Osteoblast (primary cell): Measurements from ENCODE around the gene CACNA1I. TPM values are rescaled to one million over a fixed set of nuclear protein-coding genes. Genes with fewer than 3 reads are reported as not detected.

ENCODE experiments used
- DNase-seq: peaks from one replicate; pipeline ENCODE4 v3.0.0; 2011; ENCODE audit warnings: low spot score, mixed read lengths; ENCODE audit not compliant: insufficient read length; ENCODE audit errors: missing footprints
- H2AFZ ChIP-seq: 2 replicates; pipeline ENCODE4 v1.6.0; 2011; ENCODE audit warnings: mild to moderate bottlenecking, low read length
- H3K27ac ChIP-seq: 2 replicates; pipeline ENCODE4 v1.5.1; 2011; ENCODE audit warnings: mild to moderate bottlenecking, low read depth, low read length, moderate library complexity
- H3K27me3 ChIP-seq: 2 replicates; pipeline ENCODE4 v1.6.0; 2012; ENCODE audit warnings: mild to moderate bottlenecking, control low read depth, inconsistent platforms, low read length, moderate library complexity; ENCODE audit not compliant: insufficient read depth
- H3K36me3 ChIP-seq: 2 replicates; pipeline ENCODE4 v1.5.1; 2011; ENCODE audit warnings: mild to moderate bottlenecking, low read length, control low read depth, moderate library complexity; ENCODE audit not compliant: insufficient read depth
- H3K4me1 ChIP-seq: 2 replicates; pipeline ENCODE4 v1.5.1; 2011; ENCODE audit warnings: mild to moderate bottlenecking, low read length, control low read depth, moderate library complexity; ENCODE audit not compliant: insufficient read depth
- H3K4me2 ChIP-seq: 2 replicates; pipeline ENCODE4 v1.6.0; 2011; ENCODE audit warnings: mild to moderate bottlenecking, low read length; ENCODE audit not compliant: insufficient read depth
- H3K4me3 ChIP-seq: fragments of 200-600 bp; sonication (generic); 3 replicates; pipeline ENCODE4 v1.5.1; 2012; ENCODE audit warnings: mild to moderate bottlenecking, low read length, inconsistent platforms; ENCODE audit not compliant: insufficient read depth
- H3K79me2 ChIP-seq: 2 replicates; pipeline ENCODE4 v1.6.0; 2012; ENCODE audit warnings: mild to moderate bottlenecking, low read length, control low read depth, inconsistent platforms; ENCODE audit not compliant: insufficient read depth
- H3K9me3 ChIP-seq: 2 replicates; pipeline ENCODE4 v1.5.1; 2011; ENCODE audit warnings: low read depth, low read length, control low read depth
- H4K20me1 ChIP-seq: 2 replicates; pipeline ENCODE4 v1.6.0; 2012; ENCODE audit warnings: mild to moderate bottlenecking, low read length, control low read depth; ENCODE audit not compliant: insufficient read depth
- CTCF ChIP-seq: IDR thresholded peaks from 2 replicates; pipeline ENCODE4 v1.5.1; 2011; ENCODE audit warnings: mild to moderate bottlenecking, low read depth, low read length, moderate library complexity; ENCODE audit errors: extremely low read depth
- total RNA-seq: library from RNA; depleted of rRNA; stranded (reverse); fragments of >200 nt; gene quantifications from 2 replicates; pipeline ENCODE4 v1.2.3, GENCODE V29; 2012

Gene CACNA1I
- total RNA-seq, 1 donor, result under 0.01 TPM

GRCh38 chr22:39717099-39717498 is 146.5 kb downstream of the CACNA1I start:
- no peak overlapping the region for H3K4me2 ChIP-seq
- H3K27me3 ChIP-seq, result peaks cover 5% of the 10 kb centered on the region
- no peaks in the 10 kb centered on the region for H3K9me3 ChIP-seq
- H3K27ac ChIP-seq, result no peak overlapping the region
- peak; percentile 18 for DNase-seq
- H4K20me1 ChIP-seq, result no peaks in the 10 kb centered on the region
- no peak for TF ChIP-seq CTCF
- H3K4me1 ChIP-seq, result no peaks in the 10 kb centered on the region
- no peak overlapping the region for H2AFZ ChIP-seq
- H3K4me3 ChIP-seq, result no peak overlapping the region
- H3K36me3 ChIP-seq, result no peaks in the 10 kb centered on the region
- H3K79me2 ChIP-seq, result no peaks in the 10 kb centered on the region

DNA sequence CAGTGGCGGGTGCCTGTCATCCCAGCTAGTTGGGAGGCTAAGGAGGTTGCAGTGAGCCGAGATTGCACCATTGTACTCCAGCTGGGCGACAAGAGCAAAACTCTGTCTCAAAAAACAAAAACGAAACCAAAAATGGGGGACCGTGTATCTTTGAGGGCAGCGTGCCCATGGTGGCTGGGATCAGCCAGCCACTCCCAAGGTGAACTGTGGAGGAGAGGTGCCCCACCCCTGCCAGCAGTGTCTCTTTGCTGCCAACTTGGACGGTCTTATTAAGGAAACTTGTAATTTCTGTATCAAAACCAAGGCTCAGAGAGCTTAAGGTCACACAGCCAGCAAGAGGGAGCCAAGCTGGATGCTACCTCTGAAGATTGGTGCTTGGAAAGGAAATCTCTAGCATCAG is 147.7 kb downstream of the CACNA1I start:
- Histone ChIP-seq H2AFZ (no peak overlapping the region), H3K9me3 (no peaks in the 10 kb centered on the region), H3K79me2 (no peaks in the 10 kb centered on the region), H3K36me3 (no peaks in the 10 kb centered on the region), H3K27ac (no peak overlapping the region), H4K20me1 (no peaks in the 10 kb centered on the region), H3K27me3 (peaks cover 5% of the 10 kb centered on the region), H3K4me2 (no peak overlapping the region), H3K4me3 (no peak overlapping the region), H3K4me1 (no peaks in the 10 kb centered on the region)
- DNase-seq, result no peak
- TF ChIP-seq CTCF, result no peak

- Histone ChIP-seq H3K9me3 (no peaks in the 10 kb centered on the region), H3K4me2 (no peak overlapping the region), H3K27ac (no peak overlapping the region), H3K4me3 (no peak overlapping the region), H3K27me3 (peaks cover 5% of the 10 kb centered on the region), H2AFZ (no peak overlapping the region), H3K36me3 (no peaks in the 10 kb centered on the region), H3K79me2 (no peaks in the 10 kb centered on the region), H4K20me1 (no peaks in the 10 kb centered on the region), H3K4me1 (no peaks in the 10 kb centered on the region)
- TF ChIP-seq CTCF, result no peak
- DNase-seq, result peak; percentile 50
Observed at GRCh38 chr22:39718921-39719475, 148.4 kb downstream of the CACNA1I start.

GRCh38 chr22:39719559-39720450 is 149.3 kb downstream of the CACNA1I start:
- Histone ChIP-seq H3K4me1 (no peaks in the 10 kb centered on the region), H2AFZ (no peak overlapping the region), H3K4me2 (no peak overlapping the region), H3K79me2 (no peaks in the 10 kb centered on the region), H4K20me1 (no peaks in the 10 kb centered on the region), H3K36me3 (no peaks in the 10 kb centered on the region), H3K9me3 (no peaks in the 10 kb centered on the region), H3K27ac (no peak overlapping the region), H3K4me3 (no peak overlapping the region), H3K27me3 (peaks cover 5% of the 10 kb centered on the region)
- peak; percentile 76 for DNase-seq
- no peak for TF ChIP-seq CTCF
